C1 segment of cervical spinal cord (tissue), 14 donors: ENCODE data around the gene VWA5B2.
"Not testable (repeated sequence)": the region's sequence is repeated elsewhere in the genome, so short reads cannot be mapped to it uniquely, and the experiment has no call there.

Source experiments
- DNase-seq, 14 donors: peaks; one replicate each; lab custom pipeline; 2025; lab: John Stamatoyannopoulos, UW

VWA5B2 gene

GRCh38 chr3:184241447-184242296 is 12.3 kb downstream of the VWA5B2 start:
- no peak for DNase-seq

- no peak for DNase-seq
Measured at GRCh38 chr3:184242297-184242685, 12.9 kb downstream of the VWA5B2 start.

- DNase-seq = peak in 13 of 14 donors; percentile 10 to 85 (median 69)
Measured at GRCh38 chr3:184248454-184249411, 19.3 kb downstream of the VWA5B2 start, which contains the start of gene ALG3. TSS of gene ALG3 (minus strand) at chr3:184248962. CDS start at chr3:184248940, 22 bp downstream.

- DNase-seq = peak; percentile 28 to 92 (median 85)
Measured at GRCh38 chr3:184249412-184250166, 20.2 kb downstream of the VWA5B2 start, which contains the start of gene EEF1AKMT4. TSS of gene EEF1AKMT4 (plus strand) at chr3:184249672. CDS start at chr3:184249695, 23 bp downstream.

GRCh38 chr3:184250167-184250828 is 20.9 kb downstream of the VWA5B2 start:
- DNase-seq = peak in 12 of 14 donors; percentile 35 to 70 (median 54)

- no peak for DNase-seq
Measured at GRCh38 chr3:184255291-184256039, 26.1 kb downstream of the VWA5B2 start.

- DNase-seq = no peak
Measured at GRCh38 chr3:184257083-184257915, 27.9 kb downstream of the VWA5B2 start.

- DNase-seq = no peak
Measured at GRCh38 chr3:184258926-184259325, 29.5 kb downstream of the VWA5B2 start.

- DNase-seq = peak in 1 of 14 donors; percentile 15
Measured at GRCh38 chr3:184259396-184259877, 30.1 kb downstream of the VWA5B2 start.

- peak in 3 of 14 donors; percentile 19 to 45 (median 28) for DNase-seq
Measured at GRCh38 chr3:184259878-184260723, 30.7 kb downstream of the VWA5B2 start.

- peak in 1 of 14 donors; percentile 38 for DNase-seq
Measured at GRCh38 chr3:184260724-184261269, 31.4 kb downstream of the VWA5B2 start.

GRCh38 chr3:184261270-184261853 is 32.0 kb downstream of the VWA5B2 start, which contains the start of gene CAMK2N2:
TSS of gene CAMK2N2 (minus strand) at chr3:184261553. CDS start at chr3:184261285, 268 bp downstream.
- DNase-seq = peak in 9 of 14 donors; percentile 12 to 73 (median 51)

GRCh38 chr3:184261854-184262763 is 32.7 kb downstream of the VWA5B2 start:
- peak in 1 of 14 donors; percentile 43 for DNase-seq

GRCh38 chr3:184262764-184263179 is 33.4 kb downstream of the VWA5B2 start:
- peak in 1 of 14 donors; percentile 19 for DNase-seq

GRCh38 chr3:184267249-184267648 is 37.9 kb downstream of the VWA5B2 start:
- DNase-seq = not testable (repeated sequence)

GRCh38 chr3:184272269-184272668 is 42.9 kb downstream of the VWA5B2 start:
- no peak for DNase-seq
